IPS-18c (cell line): ENCODE data around the gene C9orf72.

Experiments used
- H3K4me3 ChIP-seq: 2 replicates; pipeline ENCODE4 v1.7.0; 2013; ENCODE audit warnings: low read depth, mild to moderate bottlenecking, low read length, moderate library complexity; ENCODE audit not compliant: insufficient read depth
- H3K9me3 ChIP-seq: one replicate; pipeline ENCODE4 v1.6.1; 2013; ENCODE audit warnings: mild to moderate bottlenecking, low read length, moderate library complexity; ENCODE audit not compliant: control insufficient read depth, insufficient read depth

Gene C9orf72

DNA sequence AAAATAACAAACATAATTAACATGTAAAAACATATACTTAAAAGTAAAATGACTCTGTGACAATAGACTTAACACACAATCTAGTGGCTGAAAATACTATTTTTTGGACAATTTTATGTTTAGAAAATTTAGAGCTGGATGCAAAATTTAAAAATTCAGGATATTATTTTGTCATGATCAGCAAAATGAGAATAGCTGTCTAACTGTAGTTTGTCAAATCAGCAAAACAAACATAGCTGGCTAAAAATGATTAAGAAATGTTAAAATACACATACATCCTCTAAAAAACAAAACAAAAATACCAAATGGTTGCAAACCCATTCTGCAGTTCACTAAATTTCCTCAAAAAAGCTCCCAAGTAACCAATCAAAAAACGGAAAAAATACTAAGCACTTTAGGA is 18.6 kb downstream of the C9orf72 start:
- Histone ChIP-seq H3K9me3 (no peaks in the 10 kb centered on the region), H3K4me3 (no peak overlapping the region)

DNA sequence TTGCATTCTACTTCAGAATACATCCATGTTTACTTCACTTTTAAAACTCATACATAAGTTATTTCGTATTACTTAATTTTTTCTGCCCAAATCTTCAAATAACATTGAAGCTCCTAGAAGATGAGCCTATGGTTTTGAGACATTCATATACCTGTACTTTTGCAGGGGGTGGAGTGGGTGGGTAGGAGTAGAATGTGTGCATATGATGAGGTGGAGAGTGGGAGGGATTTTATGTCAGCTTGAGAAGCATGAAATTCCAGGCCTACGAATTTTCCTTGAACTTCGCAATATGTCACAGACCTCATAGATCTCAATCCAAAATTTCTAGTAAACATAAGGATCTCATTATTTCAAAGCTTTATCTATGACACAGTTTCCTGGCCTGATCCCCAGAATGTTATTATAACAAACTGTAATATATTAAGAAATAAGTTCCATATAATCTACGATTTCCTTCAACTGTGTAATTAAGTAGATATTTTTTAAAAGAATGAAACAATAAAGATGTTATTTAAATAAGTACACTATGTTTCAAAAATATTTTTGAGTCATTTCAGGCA is 24.0 kb downstream of the C9orf72 start:
- Histone ChIP-seq H3K9me3 (no peaks in the 10 kb centered on the region), H3K4me3 (no peak overlapping the region)

DNA sequence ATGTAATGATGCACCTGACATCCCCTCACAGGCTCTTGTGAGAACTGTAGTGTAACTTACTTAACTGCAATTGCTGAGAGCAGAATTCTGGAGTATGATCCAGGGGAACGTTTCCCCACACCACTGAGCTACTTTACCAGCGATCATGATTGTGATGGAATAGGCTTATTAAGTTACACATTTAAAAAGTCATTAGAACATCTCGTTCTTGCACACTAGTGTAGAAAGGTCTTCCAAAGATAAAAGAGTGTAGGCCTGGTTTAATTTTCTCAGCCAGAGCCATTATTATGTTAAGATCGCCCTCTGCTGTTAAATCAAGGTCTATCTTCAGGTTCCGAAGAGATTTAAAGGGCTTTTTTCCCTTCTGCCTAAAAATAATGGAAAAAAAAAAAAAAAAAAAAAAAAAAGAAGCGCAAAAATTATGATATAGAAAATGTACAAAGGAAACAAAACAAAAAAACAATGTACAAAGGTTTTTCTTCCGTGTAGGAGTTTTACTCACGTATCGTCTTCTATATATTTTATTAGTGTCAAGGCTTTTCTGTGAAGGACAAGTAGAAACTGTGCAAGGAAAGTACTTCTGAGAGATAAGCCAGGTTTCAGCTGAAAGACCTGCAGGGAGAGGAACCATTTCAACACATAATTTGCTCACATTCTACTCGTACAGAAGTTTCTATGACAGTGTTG is 25.1 kb downstream of the C9orf72 start:
- H3K4me3 ChIP-seq = no peak overlapping the region
- no peaks in the 10 kb centered on the region for H3K9me3 ChIP-seq

DNA sequence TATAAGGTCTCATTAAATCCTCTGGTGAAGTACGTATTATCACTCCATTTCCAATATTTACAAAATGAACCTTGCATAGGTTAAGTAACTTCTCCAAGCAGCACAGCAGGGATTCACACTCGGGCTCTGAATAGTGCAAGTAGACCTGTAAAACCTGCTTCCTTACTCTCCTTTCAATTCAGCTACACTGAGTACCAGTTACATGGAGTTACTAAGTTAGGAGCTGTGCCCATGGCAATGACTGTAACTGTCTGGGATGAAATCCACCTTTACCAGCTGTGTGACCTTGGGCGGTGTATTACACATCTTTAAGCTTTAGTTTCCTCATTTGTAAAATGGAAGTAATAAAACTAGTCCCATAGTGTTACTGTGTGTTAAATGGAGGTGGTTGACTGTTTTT is 27.8 kb downstream of the C9orf72 start:
- H3K9me3 ChIP-seq = no peaks in the 10 kb centered on the region

DNA sequence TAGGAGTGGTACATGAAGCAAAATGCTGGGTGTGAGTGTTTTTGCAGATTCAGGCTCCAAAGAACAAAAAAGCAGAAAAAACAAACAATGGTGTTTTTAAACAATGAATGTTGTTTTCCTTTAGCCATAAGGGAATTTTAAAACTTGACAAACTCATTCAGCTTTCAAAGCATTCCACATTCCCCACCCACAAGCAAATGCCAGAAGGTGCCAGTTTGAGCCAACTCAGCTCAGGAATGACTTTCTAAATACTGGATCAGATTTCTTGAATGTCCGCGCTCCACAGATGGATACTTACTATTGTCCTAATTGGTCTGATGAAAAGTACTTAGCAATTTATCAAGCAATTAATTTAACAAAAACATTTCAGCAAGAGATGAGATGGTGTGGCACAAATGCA is 30.8 kb downstream of the C9orf72 start:
- no peak overlapping the region for H3K4me3 ChIP-seq
- no peaks in the 10 kb centered on the region for H3K9me3 ChIP-seq

More for the DNA sequence above, 27.8 kb downstream of the C9orf72 start:
- H3K4me3 ChIP-seq = no peak overlapping the region

DNA sequence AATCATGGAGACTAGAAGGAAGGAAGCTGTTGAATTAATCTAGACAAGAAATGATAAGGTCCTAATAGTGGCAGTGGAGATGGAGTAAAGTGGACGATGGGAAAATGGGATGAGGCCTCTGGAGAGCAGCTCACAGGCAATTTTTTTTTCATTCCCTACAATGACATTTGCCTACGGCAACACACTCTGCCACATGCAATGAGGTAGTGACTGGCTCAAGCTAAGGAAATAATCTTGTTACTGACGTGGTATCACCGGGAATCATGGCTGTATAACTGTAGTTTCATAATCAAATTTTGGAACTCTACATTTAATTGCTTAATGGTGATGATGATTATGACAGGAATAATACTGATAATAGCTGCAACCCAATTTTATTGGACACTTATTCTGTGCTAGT is 31.5 kb downstream of the C9orf72 start:
- Histone ChIP-seq H3K9me3 (no peaks in the 10 kb centered on the region), H3K4me3 (no peak overlapping the region)

DNA sequence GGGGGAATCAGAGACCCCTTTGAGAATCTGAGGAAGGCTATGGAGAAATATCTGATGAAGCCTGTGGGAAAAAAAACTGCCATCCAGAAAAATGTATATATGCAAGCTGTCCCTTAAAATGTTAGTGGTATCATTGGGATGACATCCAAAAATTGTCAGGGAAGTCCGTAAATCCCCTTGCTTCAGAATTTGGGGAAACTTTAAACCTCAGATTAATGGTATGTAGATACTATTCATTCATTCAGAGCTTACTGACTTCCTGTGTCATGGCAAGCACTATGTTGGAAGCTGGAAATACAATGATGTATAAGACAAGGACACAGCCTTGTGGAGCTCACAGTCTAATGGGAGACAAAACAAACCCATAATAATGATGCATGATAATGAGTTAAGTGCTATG is 32.8 kb downstream of the C9orf72 start:
- Histone ChIP-seq H3K9me3 (no peaks in the 10 kb centered on the region), H3K4me3 (no peak overlapping the region)

DNA sequence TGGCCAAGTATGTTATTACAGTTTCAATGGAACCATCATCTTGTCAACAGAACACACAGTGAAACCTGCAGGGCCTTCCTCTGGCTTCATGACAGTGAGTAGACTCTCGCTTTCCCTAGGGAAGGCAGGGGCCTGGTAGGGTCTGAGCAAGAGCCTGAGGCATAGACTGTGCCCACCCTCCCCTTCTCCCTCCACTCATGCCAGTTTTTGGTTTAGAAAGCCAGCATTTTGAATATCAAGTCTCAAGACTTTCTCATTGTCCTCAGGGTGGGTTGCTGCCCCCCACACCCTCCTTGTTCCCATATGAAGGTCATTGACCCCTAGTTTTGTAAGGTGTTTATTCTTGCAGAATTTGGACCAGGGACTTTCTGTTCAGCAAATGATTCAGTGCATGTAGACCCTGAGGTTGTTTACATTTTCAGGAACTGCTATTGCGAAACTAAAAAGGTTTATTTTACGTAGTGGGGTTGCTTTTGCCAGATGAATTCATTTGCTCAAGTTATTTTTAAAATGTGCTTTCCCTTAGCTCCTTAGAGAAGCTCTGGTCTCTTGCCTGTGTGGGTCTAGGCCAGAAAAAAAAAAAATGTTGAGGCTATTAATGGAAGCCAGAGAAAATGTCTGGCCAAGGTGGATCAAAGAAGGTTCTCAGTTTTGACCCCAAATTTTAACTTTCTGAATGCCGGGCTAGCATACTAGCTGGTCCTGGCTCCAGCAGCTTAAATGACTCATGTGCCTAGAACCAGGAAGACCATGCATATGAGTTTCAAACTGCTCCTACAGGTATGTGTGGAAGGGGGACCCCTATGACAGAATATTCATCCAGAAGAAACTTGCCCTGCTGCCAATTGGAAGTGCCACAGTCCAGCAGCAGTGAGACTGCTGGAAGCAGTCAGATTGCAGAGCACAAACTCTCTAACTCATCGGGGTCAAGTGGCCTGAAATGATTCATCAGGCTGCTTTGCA is 33.5 kb downstream of the C9orf72 start:
- H3K9me3 ChIP-seq = no peaks in the 10 kb centered on the region
- no peak overlapping the region for H3K4me3 ChIP-seq

DNA sequence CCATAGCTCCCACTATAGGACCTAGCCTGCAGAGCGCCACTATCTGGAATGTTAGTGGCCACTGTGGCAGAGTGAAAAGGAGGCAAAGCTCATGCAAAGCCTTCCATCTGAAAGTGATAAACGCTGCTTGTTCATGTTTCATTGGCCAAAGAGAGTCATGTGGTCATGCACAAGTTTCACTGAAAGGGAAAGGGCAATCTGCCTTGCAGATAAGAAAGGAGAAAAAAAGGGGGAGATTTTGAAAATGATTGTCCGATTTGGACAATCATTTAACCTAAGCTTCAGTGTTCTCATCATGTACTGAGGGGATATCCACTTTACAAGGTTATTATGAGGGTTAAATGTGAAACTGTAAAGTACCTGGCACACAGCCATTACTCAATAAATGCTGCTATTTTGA is 34.6 kb downstream of the C9orf72 start:
- Histone ChIP-seq H3K9me3 (no peaks in the 10 kb centered on the region), H3K4me3 (no peak overlapping the region)

DNA sequence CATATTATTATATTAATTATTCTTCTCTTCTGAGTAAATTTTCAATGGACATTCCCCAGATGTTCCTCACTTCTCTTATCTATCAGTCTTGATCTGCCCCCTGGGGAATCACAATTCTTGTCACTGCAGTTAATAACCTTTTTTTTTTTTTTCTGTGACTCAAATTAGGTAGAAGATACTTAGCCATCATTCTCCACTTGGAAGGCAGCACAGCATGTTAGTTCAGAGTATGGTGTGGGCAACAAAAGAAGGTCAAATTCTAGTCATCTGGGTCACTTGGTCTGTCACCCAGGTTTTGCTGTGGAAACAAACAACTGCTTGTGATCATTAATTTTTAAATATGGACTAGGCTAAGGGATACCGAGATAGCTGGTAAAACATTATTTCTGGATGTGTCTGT is 35.5 kb downstream of the C9orf72 start:
- Histone ChIP-seq H3K4me3 (no peak overlapping the region), H3K9me3 (no peaks in the 10 kb centered on the region)

DNA sequence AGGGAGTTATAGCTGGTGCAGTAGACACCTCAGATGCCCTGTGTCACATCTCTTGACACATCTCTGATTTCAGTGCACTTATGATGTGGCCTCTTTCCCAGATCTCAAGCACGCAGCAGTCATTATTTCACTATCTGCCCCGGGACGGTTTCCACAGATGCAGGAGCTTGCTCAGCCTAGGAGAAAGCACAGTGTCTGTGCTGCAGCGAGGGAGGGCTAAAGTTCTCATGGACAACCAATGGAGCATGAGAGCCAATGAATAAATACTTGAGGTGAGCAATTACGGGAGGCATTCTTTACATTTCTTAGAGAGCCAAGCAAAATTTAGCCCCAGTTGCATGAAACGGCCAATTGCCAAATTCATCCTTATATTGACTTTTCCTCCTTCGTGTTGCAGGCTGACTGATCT is 36.2 kb downstream of the C9orf72 start:
- Histone ChIP-seq H3K9me3 (no peaks in the 10 kb centered on the region), H3K4me3 (no peak overlapping the region)

DNA sequence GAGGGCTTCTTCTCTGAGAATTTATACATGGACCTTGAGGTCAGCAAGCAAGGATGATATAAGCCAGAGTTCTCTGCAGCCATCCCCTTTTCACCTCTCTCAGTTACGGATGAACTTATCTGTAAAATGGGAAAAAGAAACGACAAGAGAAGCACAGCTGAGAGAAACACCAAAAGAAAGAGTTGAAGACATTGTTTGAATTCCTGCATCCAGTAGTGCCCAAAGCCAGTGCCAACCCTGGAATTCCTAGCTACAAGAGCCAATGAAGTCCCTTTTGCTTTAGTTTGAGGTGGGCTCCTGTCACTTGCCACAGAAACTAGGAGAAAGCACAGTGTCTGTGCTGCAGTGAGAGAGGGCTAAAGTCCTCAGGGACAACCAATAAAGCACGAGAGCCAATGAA is 37.1 kb downstream of the C9orf72 start:
- Histone ChIP-seq H3K4me3 (no peak overlapping the region), H3K9me3 (no peaks in the 10 kb centered on the region)

DNA sequence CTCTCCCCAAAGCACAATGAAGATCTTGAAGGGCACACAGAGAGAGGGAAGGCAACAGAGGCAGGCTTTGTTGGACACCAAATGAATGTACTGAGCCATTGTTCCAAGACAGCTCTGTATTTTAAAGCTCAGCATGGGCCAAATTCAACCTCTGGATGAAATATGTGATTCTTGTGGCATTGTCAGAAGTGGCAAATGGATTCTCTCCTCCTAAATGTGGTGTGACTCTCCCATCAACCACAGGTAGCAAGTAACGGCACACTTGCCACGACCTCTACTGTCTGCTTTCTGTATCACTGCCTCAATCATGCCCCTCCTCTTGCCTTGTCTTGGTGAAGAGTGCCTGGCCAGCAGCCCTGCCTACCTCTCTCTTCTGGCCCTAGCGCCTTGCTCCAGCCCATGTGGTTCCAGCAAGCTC is 37.6 kb downstream of the C9orf72 start:
- Histone ChIP-seq H3K9me3 (no peaks in the 10 kb centered on the region), H3K4me3 (no peak overlapping the region)

DNA sequence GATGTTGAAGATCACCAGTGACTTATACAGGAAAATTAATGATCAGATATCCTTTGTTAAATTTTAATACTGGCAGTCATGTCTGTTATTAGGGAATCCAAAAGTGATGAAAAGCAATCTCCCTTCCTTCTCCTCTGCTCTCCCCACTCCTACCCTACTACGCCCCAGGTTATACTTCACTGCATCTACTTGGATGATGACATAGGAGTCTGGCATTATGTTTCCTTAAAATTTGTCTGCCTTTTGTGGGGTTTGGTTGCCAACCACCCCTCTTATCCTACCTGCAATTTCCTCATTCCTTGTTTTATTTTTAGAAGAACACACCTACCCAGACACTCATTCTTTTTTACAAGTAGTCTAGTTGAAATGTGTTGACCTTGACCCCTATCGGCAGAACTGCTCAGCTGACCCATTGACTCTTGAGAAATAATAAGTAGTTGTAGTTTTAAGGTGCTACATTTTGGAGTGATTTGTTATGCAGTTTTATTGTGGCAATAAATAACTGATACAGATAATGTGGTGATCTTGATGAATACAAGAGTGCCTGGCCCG is 38.5 kb downstream of the C9orf72 start:
- H3K4me3 ChIP-seq = no peak overlapping the region
- H3K9me3 ChIP-seq = no peaks in the 10 kb centered on the region

DNA sequence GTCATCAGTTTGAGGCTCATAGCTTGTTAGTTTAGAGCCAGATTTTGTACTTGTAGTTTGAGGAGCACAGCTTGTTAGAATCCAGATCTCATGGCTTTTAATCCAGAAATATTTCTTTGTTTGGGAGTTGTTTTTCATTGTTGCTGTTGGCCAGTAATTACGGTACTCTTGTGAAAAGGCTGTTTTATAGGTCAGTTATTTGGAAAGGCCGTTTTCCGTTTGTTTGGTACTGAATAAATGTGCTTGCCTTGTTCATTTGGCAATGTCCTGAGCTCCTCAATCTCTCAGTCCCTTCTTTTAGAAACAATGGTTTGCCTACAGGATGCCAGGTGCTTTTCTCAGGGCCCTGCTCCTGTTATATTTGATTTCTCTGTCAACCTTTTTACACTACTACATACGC is 39.1 kb downstream of the C9orf72 start:
- H3K4me3 ChIP-seq = no peak overlapping the region
- H3K9me3 ChIP-seq = no peaks in the 10 kb centered on the region

DNA sequence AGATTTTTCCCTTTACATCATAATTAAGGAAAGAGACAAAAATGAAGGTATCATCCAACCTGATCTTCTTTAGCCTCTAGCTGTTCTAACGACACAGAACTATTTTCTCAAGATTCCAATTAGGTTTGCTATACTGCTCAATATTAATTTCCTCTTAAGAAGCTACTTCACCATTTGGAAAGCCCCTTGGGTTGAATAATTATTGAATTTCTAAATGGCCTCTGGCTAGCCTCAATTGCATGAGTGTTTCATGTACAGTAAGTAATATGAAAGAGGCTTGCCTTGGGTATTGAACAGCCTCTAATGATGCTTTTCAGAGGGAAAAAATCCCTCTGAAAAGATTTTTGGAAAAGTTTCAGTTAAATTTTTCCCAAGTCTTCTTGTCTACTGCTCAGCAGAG is 40.0 kb downstream of the C9orf72 start:
- Histone ChIP-seq H3K4me3 (no peak overlapping the region), H3K9me3 (no peaks in the 10 kb centered on the region)

DNA sequence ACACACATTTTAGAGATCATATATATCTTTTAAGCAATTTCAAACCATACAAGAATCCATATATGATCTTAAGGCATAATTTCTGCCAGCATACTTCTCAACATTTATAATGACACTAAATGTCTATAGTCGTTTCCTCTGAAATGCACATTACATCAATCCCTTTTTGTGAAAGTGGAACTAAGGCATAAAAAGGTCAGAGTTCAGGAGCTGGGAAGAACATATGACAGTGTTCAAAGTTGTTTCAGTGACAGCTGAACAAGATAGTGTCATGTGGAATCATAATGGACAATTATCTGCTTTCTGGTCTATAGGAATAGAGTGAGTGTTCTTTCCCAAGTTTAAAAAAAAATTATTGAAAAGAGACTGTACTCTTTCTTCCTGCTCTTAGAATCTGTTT is 41.2 kb downstream of the C9orf72 start:
- H3K4me3 ChIP-seq = no peak overlapping the region
- H3K9me3 ChIP-seq = no peaks in the 10 kb centered on the region
